Measurements from ENCODE around the gene CPED1. TPM values are rescaled to one million over a fixed set of nuclear protein-coding genes. Genes with fewer than 3 reads are reported as not detected.

The CPED1 gene
- total RNA-seq, 4 donors from 2014 or later: 15.0 to 32.1 (median 21.8) TPM

GRCh38 chr7:120944826-120945562 is 43.5 kb upstream of the CPED1 start:
- Histone ChIP-seq H3K4me1 (no peaks in the 10 kb centered on the region), H3K27ac (no peak overlapping the region), H3K4me3 (no peak overlapping the region), H3K36me3 (no peaks in the 10 kb centered on the region), H3K27me3 (no peaks in the 10 kb centered on the region), H3K9me3 (no peaks in the 10 kb centered on the region)
- no peak for DNase-seq (ENCODE audit: low spot score in 2 of 2)
- TF ChIP-seq CTCF (IDR thresholded peaks at IDR 0.05): no peak
- no peak for TF ChIP-seq EP300 (IDR thresholded peaks at IDR 0.05)
- TF ChIP-seq POLR2A (IDR thresholded peaks at IDR 0.05): no peak
- WGBS, 2 donors: 59 to 61% methylated on average over 6 of the region's 6 CpGs

- Histone ChIP-seq H3K9me3 (no peaks in the 10 kb centered on the region), H3K4me1 (peaks cover 5 to 17% (median 8%) of the 10 kb centered on the region in 4 donors), H3K27me3 (no peaks in the 10 kb centered on the region), H3K36me3 (no peaks in the 10 kb centered on the region), H3K27ac (no peak overlapping the region), H3K4me3 (no peak overlapping the region)
- DNase-seq (ENCODE audit: low spot score in 2 of 2): no peak
- no peak for TF ChIP-seq EP300 (IDR thresholded peaks at IDR 0.05)
- no peak for TF ChIP-seq CTCF (IDR thresholded peaks at IDR 0.05)
- TF ChIP-seq POLR2A (IDR thresholded peaks at IDR 0.05): no peak
Observed at GRCh38 chr7:120947980-120948379, 40.5 kb upstream of the CPED1 start.

GRCh38 chr7:120949393-120949911 is 39.1 kb upstream of the CPED1 start:
- Histone ChIP-seq H3K36me3 (peaks cover 0 to 8% (median 0%) of the 10 kb centered on the region in 3 donors), H3K9me3 (no peaks in the 10 kb centered on the region), H3K4me1 (peaks cover 5 to 20% (median 8%) of the 10 kb centered on the region in 4 donors), H3K27ac (peak overlapping the region in 1 of 4 donors; percentile 99), H3K4me3 (peak overlapping the region; percentile 38 to 74 (median 54)), H3K27me3 (no peaks in the 10 kb centered on the region)
- DNase-seq (ENCODE audit: low spot score in 2 of 2): no peak
- no peak for TF ChIP-seq POLR2A (IDR thresholded peaks at IDR 0.05)
- no peak for TF ChIP-seq CTCF (IDR thresholded peaks at IDR 0.05)
- no peak for TF ChIP-seq EP300 (IDR thresholded peaks at IDR 0.05)
- WGBS, 2 donors: 60 to 63% methylated on average over 8 of the region's 8 CpGs

- Histone ChIP-seq H3K9me3 (no peaks in the 10 kb centered on the region), H3K27me3 (no peaks in the 10 kb centered on the region), H3K27ac (peak overlapping the region; percentile 59 to 99 (median 96)), H3K4me3 (peak overlapping the region; percentile 38 to 74 (median 54)), H3K4me1 (peaks cover 5 to 22% (median 8%) of the 10 kb centered on the region in 4 donors), H3K36me3 (peaks cover 0 to 14% (median 0%) of the 10 kb centered on the region in 3 donors)
- no peak for DNase-seq (ENCODE audit: low spot score in 2 of 2)
- TF ChIP-seq EP300 (IDR thresholded peaks at IDR 0.05): peak in 1 of 2 donors; percentile 34
- TF ChIP-seq POLR2A (IDR thresholded peaks at IDR 0.05): no peak
- 3 to 4% methylated on average over 10 of the region's 10 CpGs for WGBS, 2 donors
Observed at GRCh38 chr7:120949998-120950538, 38.4 kb upstream of the CPED1 start.

GRCh38 chr7:120950539-120951308 is 37.8 kb upstream of the CPED1 start, which contains the start of gene ING3:
ING3 (plus strand) TSS chr7:120950777; CDS start chr7:120950897, 120 bp downstream.
- TF ChIP-seq EP300 (IDR thresholded peaks at IDR 0.05): peak; percentile 53 to 89
- TF ChIP-seq POLR2A (IDR thresholded peaks at IDR 0.05): peak in 1 of 2 donors; percentile 74
- TF ChIP-seq CTCF (IDR thresholded peaks at IDR 0.05): peak in 1 of 5 experiments; percentile 14
- WGBS, 2 donors: 0 to 1% methylated on average over 32 to 71 of the region's 71 CpGs
- Histone ChIP-seq H3K4me3 (peak within 1 kb of the TSS; percentile 49 to 80 (median 66)), H3K27ac (peak within 1 kb of the TSS; percentile 95 to 99 (median 98)), H3K9me3 (no peaks in the 10 kb centered on the region), H3K27me3 (no peaks in the 10 kb centered on the region), H3K4me1 (peaks cover 5 to 28% (median 8%) of the 10 kb centered on the region in 4 donors), H3K36me3 (peaks cover 0 to 21% (median 0%) of the 10 kb centered on the region in 3 donors)
- DNase-seq (ENCODE audit: low spot score in 2 of 2): peak; percentile 93 to 95

Data from tibial nerve (tissue), 4 donors.